HUES48 (cell line): ENCODE data around the gene NT5DC4.
"Not testable (repeated sequence)": the region's sequence is repeated elsewhere in the genome, so short reads cannot be mapped to it uniquely, and the experiment has no call there.

Experiments used
- H3K27ac ChIP-seq: one replicate; pipeline ENCODE4 v1.7.0; 2013; ENCODE audit warnings: low read depth, low read length, inconsistent platforms
- H3K27me3 ChIP-seq: 2 replicates; pipeline ENCODE4 v1.6.1; 2013; ENCODE audit warnings: mild to moderate bottlenecking, low read length; ENCODE audit not compliant: control insufficient read depth, insufficient read depth
- H3K36me3 ChIP-seq: 2 replicates; pipeline ENCODE4 v1.6.1; 2013; ENCODE audit warnings: low read length; ENCODE audit not compliant: control insufficient read depth, insufficient read depth
- H3K4me1 ChIP-seq: 2 replicates; pipeline ENCODE4 v1.6.1; 2013; ENCODE audit warnings: mild to moderate bottlenecking, low read length; ENCODE audit not compliant: control insufficient read depth, insufficient read depth
- H3K4me3 ChIP-seq: 2 replicates; pipeline ENCODE4 v1.5.1; 2013; ENCODE audit warnings: mild to moderate bottlenecking, low read depth, low read length
- H3K9ac ChIP-seq: 2 replicates; pipeline ENCODE4 v1.6.1; 2013; ENCODE audit warnings: mild to moderate bottlenecking, low read depth, low read length, moderate library complexity
- H3K9me3 ChIP-seq: 2 replicates; pipeline ENCODE4 v1.6.1; 2013; ENCODE audit warnings: low read length; ENCODE audit not compliant: control insufficient read depth, insufficient read depth

Gene NT5DC4

GRCh38 chr2:112713585-112713925 lies 7.3 kb upstream of the NT5DC4 start:
- no peaks in the 10 kb centered on the region for H3K27me3 ChIP-seq
- no peak overlapping the region for H3K4me3 ChIP-seq
- no peaks in the 10 kb centered on the region for H3K9me3 ChIP-seq
- H3K27ac ChIP-seq, result no peak overlapping the region
- H3K4me1 ChIP-seq, result no peaks in the 10 kb centered on the region
- no peak overlapping the region for H3K9ac ChIP-seq
- H3K36me3 ChIP-seq, result no peaks in the 10 kb centered on the region

GRCh38 chr2:112713926-112714325 lies 6.9 kb upstream of the NT5DC4 start:
- Histone ChIP-seq H3K27ac (no peak overlapping the region), H3K27me3 (no peaks in the 10 kb centered on the region), H3K9me3 (no peaks in the 10 kb centered on the region), H3K4me1 (no peaks in the 10 kb centered on the region), H3K36me3 (no peaks in the 10 kb centered on the region), H3K4me3 (no peak overlapping the region), H3K9ac (no peak overlapping the region)

DNA sequence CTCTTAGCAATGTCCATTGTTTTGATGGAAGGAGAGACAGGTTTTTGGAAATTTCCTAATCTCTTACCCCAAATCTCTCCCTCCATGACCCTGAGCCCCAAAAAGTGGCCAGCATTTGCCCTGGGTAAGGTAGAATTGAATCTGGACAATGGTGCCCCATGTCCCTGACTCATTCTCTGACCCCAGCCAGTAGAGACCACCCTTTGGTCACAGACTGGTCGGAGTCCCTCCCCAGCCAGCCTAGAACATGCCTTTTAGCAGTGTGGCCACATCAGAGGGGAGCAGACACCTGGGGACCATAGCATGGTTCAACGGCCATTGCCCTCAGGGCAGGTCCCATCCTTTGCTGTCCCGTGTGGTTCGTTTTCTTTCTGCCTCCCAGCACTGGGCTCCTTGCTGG lies 6.5 kb upstream of the NT5DC4 start:
- Histone ChIP-seq H3K36me3 (no peaks in the 10 kb centered on the region), H3K9ac (no peak overlapping the region), H3K27ac (no peak overlapping the region), H3K27me3 (no peaks in the 10 kb centered on the region), H3K4me1 (no peaks in the 10 kb centered on the region), H3K4me3 (no peak overlapping the region), H3K9me3 (no peaks in the 10 kb centered on the region)

GRCh38 chr2:112714836-112715631 lies 5.8 kb upstream of the NT5DC4 start:
- Histone ChIP-seq H3K36me3 (no peaks in the 10 kb centered on the region), H3K27ac (no peak overlapping the region), H3K4me1 (no peaks in the 10 kb centered on the region), H3K27me3 (no peaks in the 10 kb centered on the region), H3K4me3 (no peak overlapping the region), H3K9me3 (no peaks in the 10 kb centered on the region), H3K9ac (no peak overlapping the region)

DNA sequence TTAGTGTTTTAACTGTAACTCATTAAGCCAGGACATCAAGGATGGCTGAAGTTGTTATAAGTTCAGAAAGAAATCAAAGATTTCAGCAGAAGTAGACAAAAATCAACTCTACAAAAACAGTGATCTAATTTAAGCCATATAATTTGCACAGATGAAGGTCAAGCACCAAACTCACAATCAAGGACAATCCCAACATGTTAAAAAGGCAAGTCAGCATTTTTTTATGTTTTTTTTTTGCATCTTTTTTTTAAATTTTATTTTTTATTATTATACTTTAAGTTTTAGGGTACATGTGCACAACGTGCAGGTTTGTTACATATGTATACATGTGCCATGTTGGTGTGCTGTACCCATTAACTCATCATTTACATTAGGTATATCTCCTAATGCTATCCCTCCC lies 4.7 kb upstream of the NT5DC4 start:
- not testable (repeated sequence) for H3K36me3 ChIP-seq, H3K4me1 ChIP-seq, H3K27ac ChIP-seq, H3K9me3 ChIP-seq, H3K4me3 ChIP-seq, H3K27me3 ChIP-seq, H3K9ac ChIP-seq

DNA sequence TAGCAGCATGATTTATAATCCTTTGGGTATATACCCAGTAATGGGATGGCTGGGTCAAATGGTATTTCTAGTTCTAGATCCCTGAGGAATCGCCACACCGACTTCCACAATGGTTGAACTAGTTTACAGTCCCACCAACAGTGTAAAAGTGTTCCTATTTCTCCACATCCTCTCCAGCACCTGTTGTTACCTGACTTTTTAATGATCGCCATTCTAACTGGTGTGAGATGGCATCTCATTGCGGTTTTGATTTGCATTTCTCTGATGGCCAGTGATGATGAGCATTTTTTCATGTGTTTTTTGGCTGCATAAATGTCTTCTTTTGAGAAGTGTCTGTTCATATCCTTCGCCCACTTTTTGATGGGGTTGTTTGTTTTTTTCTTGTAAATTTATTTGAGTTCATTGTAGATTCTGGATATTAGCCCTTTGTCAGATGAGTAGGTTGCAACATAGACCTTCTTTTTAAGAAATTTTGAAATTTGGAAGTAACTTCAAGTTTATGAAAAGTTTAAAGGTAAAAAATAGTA lies 3.9 kb upstream of the NT5DC4 start:
- not testable (repeated sequence) for H3K27me3 ChIP-seq, H3K4me3 ChIP-seq, H3K4me1 ChIP-seq, H3K27ac ChIP-seq, H3K9ac ChIP-seq, H3K36me3 ChIP-seq, H3K9me3 ChIP-seq

- no peak overlapping the region for H3K4me3 ChIP-seq
- H3K9ac ChIP-seq, result no peak overlapping the region
- H3K27ac ChIP-seq, result no peak overlapping the region
- H3K9me3 ChIP-seq, result no peaks in the 10 kb centered on the region
- no peaks in the 10 kb centered on the region for H3K4me1 ChIP-seq
- no peaks in the 10 kb centered on the region for H3K36me3 ChIP-seq
- no peaks in the 10 kb centered on the region for H3K27me3 ChIP-seq
Observed at GRCh38 chr2:112718863-112719370, 1.9 kb upstream of the NT5DC4 start.

DNA sequence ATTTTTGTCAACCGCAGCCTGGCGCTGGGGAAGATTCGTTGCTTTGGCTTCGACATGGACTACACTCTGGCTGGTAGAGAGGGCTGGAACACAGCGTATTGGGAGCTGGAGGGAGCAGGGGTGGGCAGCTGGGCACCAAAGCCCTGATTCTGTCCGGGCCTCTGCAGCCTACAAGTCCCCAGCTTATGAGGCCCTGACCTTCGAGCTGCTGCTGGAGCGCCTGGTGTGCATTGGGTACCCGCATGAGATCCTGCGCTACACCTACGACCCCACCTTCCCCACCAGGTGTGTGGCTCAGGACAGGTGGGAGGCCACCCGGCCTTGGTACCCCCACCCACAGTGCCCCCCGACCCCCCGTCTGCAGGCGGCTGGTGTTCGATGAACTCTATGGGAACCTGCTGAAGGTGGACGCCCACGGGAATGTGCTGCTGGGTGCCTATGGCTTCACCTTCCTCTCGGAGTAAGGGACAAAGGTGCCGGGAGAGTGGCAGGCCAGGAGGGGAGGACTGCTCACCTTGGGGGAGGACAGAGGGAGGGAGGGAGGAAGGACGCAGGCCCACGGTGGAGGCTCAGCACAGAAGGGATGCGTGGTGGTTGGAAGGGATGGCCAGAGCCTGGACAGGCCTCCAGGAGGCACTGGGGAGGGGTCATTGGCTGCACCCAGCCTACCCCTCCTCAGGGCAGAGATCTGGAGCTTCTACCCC lies 1.2 kb downstream of the NT5DC4 start:
- Histone ChIP-seq H3K36me3 (no peaks in the 10 kb centered on the region), H3K9me3 (no peaks in the 10 kb centered on the region), H3K27me3 (no peaks in the 10 kb centered on the region), H3K4me3 (no peak overlapping the region), H3K27ac (no peak overlapping the region), H3K4me1 (no peaks in the 10 kb centered on the region), H3K9ac (no peak overlapping the region)

GRCh38 chr2:112722816-112723546 lies 2.2 kb downstream of the NT5DC4 start:
- Histone ChIP-seq H3K4me1 (no peaks in the 10 kb centered on the region), H3K9me3 (no peaks in the 10 kb centered on the region), H3K4me3 (no peak overlapping the region), H3K27ac (no peak overlapping the region), H3K27me3 (no peaks in the 10 kb centered on the region), H3K9ac (no peak overlapping the region), H3K36me3 (no peaks in the 10 kb centered on the region)

GRCh38 chr2:112723547-112723940 lies 2.7 kb downstream of the NT5DC4 start:
- Histone ChIP-seq H3K4me1 (no peaks in the 10 kb centered on the region), H3K27me3 (no peaks in the 10 kb centered on the region), H3K27ac (no peak overlapping the region)

DNA sequence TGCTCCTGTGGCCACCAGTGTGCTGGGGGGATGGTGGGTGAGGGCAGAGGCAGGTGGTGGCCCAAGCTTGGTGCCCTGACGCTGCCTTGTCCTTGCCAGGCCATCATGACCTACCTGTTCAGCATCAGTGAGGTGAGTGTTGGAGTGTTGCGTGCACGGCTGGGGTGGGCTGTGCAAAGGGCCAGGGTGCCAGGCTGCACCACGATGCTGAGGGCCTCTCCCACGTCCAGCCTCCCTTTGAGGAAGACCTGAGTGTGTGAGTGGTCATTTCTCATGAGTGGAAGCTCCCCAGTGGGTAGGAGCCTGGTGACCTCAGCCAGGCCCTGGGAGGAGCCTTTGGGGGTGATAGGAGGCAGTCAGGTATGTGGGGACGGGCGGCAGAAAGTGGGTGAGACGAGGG lies 3.2 kb downstream of the NT5DC4 start:
- no peaks in the 10 kb centered on the region for H3K4me1 ChIP-seq
- H3K4me3 ChIP-seq, result no peak overlapping the region
- no peaks in the 10 kb centered on the region for H3K9me3 ChIP-seq
- H3K27ac ChIP-seq, result no peak overlapping the region
- no peaks in the 10 kb centered on the region for H3K36me3 ChIP-seq
- no peak overlapping the region for H3K9ac ChIP-seq
- no peaks in the 10 kb centered on the region for H3K27me3 ChIP-seq

More at GRCh38 chr2:112723547-112723940, 2.7 kb downstream of the NT5DC4 start:
- H3K4me3 ChIP-seq, result no peak overlapping the region
- no peaks in the 10 kb centered on the region for H3K9me3 ChIP-seq
- H3K36me3 ChIP-seq, result no peaks in the 10 kb centered on the region
- no peak overlapping the region for H3K9ac ChIP-seq
